GM12878 (cell line): ENCODE measurements around the gene SPIB. TPM values are rescaled to one million over a fixed set of nuclear protein-coding genes. Genes with fewer than 3 reads are reported as not detected.

Experiments
- ATAC-seq: fragments of 200-7000 bp; cut with Tn5 transposase; 3 replicates; pipeline ENCODE4 v1.9.1; 2020; ENCODE audit warnings: mild to moderate bottlenecking, moderate library complexity
- BruUV-seq: library from RNA; stranded (reverse); fragments of 400-500 nt; replicated peaks from 2 replicates; lab custom pipeline; 2021; lab: Mats Ljungman, UMichigan
- CTCF ChIA-PET: fragments of 300-600 bp; sonication (Branson Sonifier 250); formaldehyde crosslinking; extraction: SDS; loops from one replicate; lab custom pipeline; 2021; ENCODE audit warnings: inconsistent platforms; lab: Yijun Ruan, JAX
- POLR2A ChIA-PET: fragments of 350-600 bp; formaldehyde crosslinking; extraction: SDS; loops from one replicate; lab custom pipeline; 2021; ENCODE audit warnings: inconsistent platforms; lab: Charles Lee
- RAD21 ChIA-PET: fragments of 300-600 bp; sonication (Branson Sonifier 250); formaldehyde crosslinking; loops from one replicate; lab custom pipeline; 2023; ENCODE audit warnings: antibody characterized with exemption; ENCODE audit not compliant: unreplicated experiment; lab: Charles Lee
- SMC1A ChIA-PET: fragments of 300-600 bp; sonication (Branson Sonifier 250); formaldehyde crosslinking; loops from one replicate; lab custom pipeline; 2023; ENCODE audit not compliant: unreplicated experiment, uncharacterized antibody; lab: Charles Lee
- DNase-seq: peaks from one replicate; pipeline ENCODE4 v3.0.0-alpha.2; 2011; ENCODE audit warnings: low read depth, low spot score
- FAIRE-seq: peaks from 3 replicates; lab custom pipeline; 2011; peaks lifted over from hg19 to GRCh38; lab: Jason Lieb, UNC
- H2AFZ ChIP-seq: 2 replicates; pipeline ENCODE4 v1.6.0; 2011; ENCODE audit warnings: low read depth, low read length, control low read depth; ENCODE audit not compliant: control insufficient read depth
- H3K27ac ChIP-seq: 2 replicates; pipeline ENCODE4 v1.5.1; 2011; ENCODE audit warnings: control low read depth; ENCODE audit not compliant: control insufficient read depth, insufficient read depth
- H3K27me3 ChIP-seq, 2 experiments: replicated peaks in 1 of 2; 2 replicates each; pipeline versions ENCODE4 v1.6.0 to v1.6.1; 2011; ENCODE audit warnings: low read length in 1 of 2; ENCODE audit not compliant: control insufficient read depth in 2 of 2, insufficient read depth in 2 of 2
- H3K36me3 ChIP-seq, 2 experiments: 2 replicates each; pipeline ENCODE4 v1.5.1; 2011; ENCODE audit warnings: low read length in 1 of 2; ENCODE audit not compliant: control insufficient read depth in 2 of 2, insufficient read depth in 2 of 2
- H3K4me1 ChIP-seq: 2 replicates; pipeline ENCODE4 v1.6.1; 2011; ENCODE audit warnings: mild to moderate bottlenecking, low read length, moderate library complexity, mixed read lengths; ENCODE audit not compliant: control insufficient read depth, insufficient read depth
- H3K4me2 ChIP-seq: 2 replicates; pipeline ENCODE4 v1.6.0; 2011; ENCODE audit warnings: control low read depth; ENCODE audit not compliant: control insufficient read depth, insufficient read depth
- H3K4me3 ChIP-seq: fragments of 200-600 bp; sonication (generic); 2 replicates; pipeline ENCODE4 v1.5.1; 2016
- H3K79me2 ChIP-seq: 2 replicates; pipeline ENCODE4 v1.6.0; 2011; ENCODE audit warnings: low read length; ENCODE audit not compliant: control insufficient read depth, insufficient read depth
- H3K9ac ChIP-seq: 2 replicates; pipeline ENCODE4 v1.8.0; 2011; ENCODE audit warnings: low read length, control low read depth, mixed read lengths; ENCODE audit not compliant: control insufficient read depth, insufficient read depth
- H3K9me3 ChIP-seq: replicated peaks from 3 replicates; pipeline ENCODE4 v1.5.1; 2011; ENCODE audit warnings: mild to moderate bottlenecking, low read length; ENCODE audit not compliant: control insufficient read depth, insufficient read depth
- H4K20me1 ChIP-seq: 2 replicates; pipeline ENCODE4 v1.6.0; 2011; ENCODE audit not compliant: control insufficient read depth, insufficient read depth
- EED ChIP-seq: sonication (generic); IDR thresholded peaks from 2 replicates; pipeline ENCODE4 v1.6.1; 2016; ENCODE audit warnings: antibody characterized with exemption, low read depth
- GATAD2B ChIP-seq: fragments of 450-650 bp; conservative IDR thresholded peaks from 2 replicates; pipeline ENCODE4 v1.6.1; 2017; ENCODE audit warnings: low read depth, mild to moderate bottlenecking, moderate library complexity
- MEF2A ChIP-seq: IDR thresholded peaks from 2 replicates; pipeline ENCODE4 v1.6.1; 2011; ENCODE audit warnings: low read depth, mild to moderate bottlenecking, low read length, moderate library complexity; ENCODE audit not compliant: insufficient read depth
- NKRF ChIP-seq: fragments of 450-650 bp; conservative IDR thresholded peaks from 2 replicates; pipeline ENCODE4 v1.6.1; 2017; ENCODE audit warnings: mild to moderate bottlenecking, moderate library complexity
- PAX8 ChIP-seq: fragments of 450-650 bp; IDR thresholded peaks from 2 replicates; pipeline ENCODE4 v1.6.1; 2017; ENCODE audit warnings: mild to moderate bottlenecking, moderate library complexity
- PML ChIP-seq: IDR thresholded peaks from 2 replicates; pipeline ENCODE4 v1.6.1; 2012; ENCODE audit warnings: low read length, inconsistent platforms
- STAT3 ChIP-seq: IDR thresholded peaks from 2 replicates; pipeline ENCODE4 v1.6.1; 2011; ENCODE audit warnings: low read depth, low read length, improper control_type of control experiment
- TCF3 ChIP-seq: IDR thresholded peaks from 2 replicates; pipeline ENCODE4 v1.6.1; 2012; ENCODE audit warnings: low read depth, mild to moderate bottlenecking, low read length, borderline replicate concordance; ENCODE audit not compliant: insufficient read depth
- ZNF274 ChIP-seq: IDR thresholded peaks from one replicate; pipeline ENCODE4 v1.8.0; 2011; ENCODE audit not compliant: insufficient read length, insufficient read depth
- ZNF592 ChIP-seq: fragments of 450-650 bp; IDR thresholded peaks from 2 replicates; pipeline ENCODE4 v1.6.1; 2017; ENCODE audit warnings: mild to moderate bottlenecking, moderate library complexity
- ZSCAN29 ChIP-seq: fragments of 450-650 bp; IDR thresholded peaks from 2 replicates; pipeline ENCODE4 v1.6.1; 2017; ENCODE audit warnings: mild to moderate bottlenecking, moderate library complexity
- ZZZ3 ChIP-seq: IDR thresholded peaks from 2 replicates; pipeline ENCODE4 v1.6.1; 2011; ENCODE audit warnings: low read depth; ENCODE audit not compliant: control insufficient read depth, insufficient read length
- WGBS: methylation state at CpG from one replicate; pipeline ENCODE4 v1.1.6; 2016; ENCODE audit warnings: low lambda C conversion rate; ENCODE audit not compliant: insufficient replicate concordance, insufficient coverage; ENCODE audit errors: missing lambda C conversion rate; 5-methylcytosine and 5-hydroxymethylcytosine counted together
- in situ Hi-C: fragments of 300-500 bp; cut with MboI; formaldehyde crosslinking; loops from 9 replicates; pipeline ENCODE4 v1.14.3; 2018; ENCODE audit warnings: mixed read lengths
- intact Hi-C: fragments of 100-400 bp; cut with micrococcal nuclease; formaldehyde crosslinking; loops from one replicate; pipeline ENCODE4 v1.14.2; 2022; ENCODE audit not compliant: unreplicated experiment
- polyA plus RNA-seq, 11 experiments: library from polyadenylated mRNA; depleted of rRNA in 4 of 11; unstranded in 6 of 11; stranded (reverse) in 5 of 11; fragments of >200 nt; fragmentation: Nextera tagmentation in 4 of 11; fragmentation: Illumina TruSeq in 1 of 11; extraction: Ambion mirVana in 4 of 11; extraction: Trizol in 1 of 11; gene quantifications; 1 replicate in 1 of 11; 2 replicates in 10 of 11; pipeline versions ENCODE4 v1.2.1 to v1.2.3, GENCODE V29; 2011 to 2016; ENCODE audit warnings: inconsistent platforms in 2 of 11, missing spikeins in 2 of 11, low read depth in 1 of 11
- total RNA-seq, 4 experiments: library from RNA; depleted of rRNA in 3 of 4; stranded (reverse); fragments of >200 nt in 3 of 4; fragmentation: Illumina TruSeq in 1 of 4; extraction: Trizol in 1 of 4; gene quantifications; 2 replicates each; pipeline versions ENCODE4 v1.2.1 to v1.2.3, GENCODE V29; 2013 to 2021

Gene SPIB
- total and polyA plus RNA-seq, 10 of the 15 experiments (the other 5 are each of a cell fraction or from before 2014, with no cell fraction given): 3.5 to 123 (median 56.0) TPM

- H3K4me1 ChIP-seq: peaks cover 15% of the 10 kb centered on the region
- no peaks in the 10 kb centered on the region for H3K27me3 ChIP-seq
- DNase-seq: no peak
- H3K4me2 ChIP-seq: no peak overlapping the region
- 72% methylated on average over 11 of the region's 13 CpGs for WGBS
- no peaks in the 10 kb centered on the region for H3K36me3 ChIP-seq
- no peak for FAIRE-seq
- ChIA-PET SMC1A (no interaction called here), CTCF (interaction anchor here (0.8 to 1.7 kb wide), 3 partner anchors 14 to 108 kb away, joined by 3 to 5 read pairs (median 3); partner anchors contain the start of gene JOSD2), RAD21 (interaction anchor here (1.3 kb wide), 1 partner anchor 108 kb away, joined by 3 read pairs; no protein-coding TSS in a partner anchor), POLR2A (no interaction called here)
- H2AFZ ChIP-seq: no peak overlapping the region
- no TSS peak for BruUV-seq
- no peaks in the 10 kb centered on the region for H4K20me1 ChIP-seq
- H3K79me2 ChIP-seq: no peaks in the 10 kb centered on the region
- H3K4me3 ChIP-seq: no peak overlapping the region
- no peaks in the 10 kb centered on the region for H3K9me3 ChIP-seq
- intact Hi-C loops (no loop called here), in situ Hi-C loops (loop anchor here (5.0 kb wide), 1 partner anchor 98 kb away; the partner anchor contains the start of gene NAPSA)
- H3K27ac ChIP-seq: no peak overlapping the region
- no peak overlapping the region for H3K9ac ChIP-seq
- no peak for ATAC-seq
- TF ChIP-seq EED (no peak), STAT3 (no peak), TCF3 (no peak), ZZZ3 (no peak), PML (no peak), ZNF592 (no peak), ZSCAN29 (no peak), MEF2A (no peak), NKRF (no peak), ZNF274 (no peak), PAX8 (no peak), GATAD2B (no peak)
Measured at GRCh38 chr19:50465000-50465399, 46.3 kb downstream of the SPIB start.
